DND-41 (cell line): Measurements from ENCODE around the gene TBX2.

Source experiments
- ATAC-seq: fragments of 200-7000 bp; cut with Tn5 transposase; 3 replicates; pipeline ENCODE4 v1.9.1; 2021; ENCODE audit warnings: low read depth; ENCODE audit not compliant: insufficient read depth
- DNase-seq: peaks from one replicate; pipeline ENCODE4 v3.0.0-alpha.2; 2020
- H2AFZ ChIP-seq: 2 replicates; pipeline ENCODE4 v1.6.0; 2012; ENCODE audit warnings: low read depth, low read length
- H3K27ac ChIP-seq: 2 replicates; pipeline ENCODE4 v1.5.1; 2012; ENCODE audit warnings: low read length, inconsistent platforms
- H3K27me3 ChIP-seq: fragments of 200-600 bp; sonication (generic); 2 replicates; pipeline ENCODE4 v1.6.0; 2012; ENCODE audit warnings: low read length, mild to moderate bottlenecking, inconsistent platforms; ENCODE audit not compliant: insufficient read depth, poor library complexity
- H3K36me3 ChIP-seq: 2 replicates; pipeline ENCODE4 v1.5.1; 2012; ENCODE audit warnings: low read length, inconsistent platforms; ENCODE audit not compliant: insufficient read depth
- H3K4me1 ChIP-seq: 2 replicates; pipeline ENCODE4 v1.5.1; 2012; ENCODE audit warnings: mild to moderate bottlenecking, low read length; ENCODE audit not compliant: insufficient read depth
- H3K4me2 ChIP-seq: 2 replicates; pipeline ENCODE4 v1.6.0; 2012; ENCODE audit warnings: mild to moderate bottlenecking, moderate library complexity, low read length, inconsistent platforms; ENCODE audit not compliant: insufficient read depth
- H3K4me3 ChIP-seq, 2 experiments: fragments of 200-600 bp in 1 of 2; shearing (Covaris generic) in 1 of 2; 2 replicates each; pipeline ENCODE4 v1.5.1; 2012 to 2016; ENCODE audit warnings: inconsistent platforms in 2 of 2, low read length in 2 of 2, mild to moderate bottlenecking in 2 of 2, low read depth in 1 of 2, moderate library complexity in 1 of 2
- H3K79me2 ChIP-seq: 2 replicates; pipeline ENCODE4 v1.6.0; 2012; ENCODE audit warnings: low read length, inconsistent platforms; ENCODE audit not compliant: insufficient read depth
- H3K9ac ChIP-seq: 2 replicates; pipeline ENCODE4 v1.6.0; 2012; ENCODE audit warnings: low read depth, mild to moderate bottlenecking, inconsistent platforms, low read length, moderate library complexity
- H3K9me3 ChIP-seq: 2 replicates; pipeline ENCODE4 v1.5.1; 2012; ENCODE audit warnings: low read length, moderate library complexity, mild to moderate bottlenecking, inconsistent platforms; ENCODE audit not compliant: insufficient read depth, severe bottlenecking
- H4K20me1 ChIP-seq: 2 replicates; pipeline ENCODE4 v1.6.0; 2012; ENCODE audit warnings: low read length; ENCODE audit not compliant: insufficient read depth
- EZH2 ChIP-seq: IDR thresholded peaks from 3 replicates; pipeline ENCODE4 v1.6.1; 2012; ENCODE audit warnings: borderline replicate concordance, low read depth, mild to moderate bottlenecking, moderate library complexity, low read length, inconsistent platforms; ENCODE audit not compliant: severe bottlenecking
- TF ChIP-seq, protein P1 (sequence below): IDR thresholded peaks from 2 replicates; pipeline ENCODE4 v1.5.1; 2012; ENCODE audit warnings: borderline replicate concordance, low read length, moderate library complexity, mild to moderate bottlenecking; ENCODE audit not compliant: poor library complexity, severe bottlenecking; ENCODE audit errors: extremely low read depth

TBX2 gene

DNA sequence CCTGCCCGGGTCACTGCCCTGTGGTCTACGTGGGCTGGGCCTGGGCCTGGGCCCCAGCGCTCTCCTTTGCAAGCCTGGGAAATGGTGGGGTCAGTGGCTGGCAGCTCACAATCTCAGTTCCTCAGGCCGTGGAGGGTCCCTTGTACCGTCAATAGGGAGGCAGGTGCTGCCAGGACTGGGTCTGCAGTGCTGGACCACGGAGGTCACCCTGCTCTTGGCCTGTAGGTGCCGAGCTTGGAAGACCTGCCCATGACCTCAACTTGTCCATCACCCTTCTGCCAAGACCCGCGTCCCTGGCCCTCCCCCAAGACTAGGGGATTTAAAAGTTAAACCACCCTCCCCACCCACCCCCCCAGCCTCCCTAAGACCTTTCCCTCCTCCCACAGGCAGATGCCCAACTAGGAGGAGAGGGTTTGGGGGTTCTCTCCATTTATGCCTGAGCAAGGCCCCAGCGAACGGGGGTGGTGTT is 2.5 kb downstream of the TBX2 start:
- Histone ChIP-seq H3K36me3 (no peaks in the 10 kb centered on the region), H2AFZ (no peak overlapping the region), H3K4me2 (no peak overlapping the region), H3K27ac (no peak overlapping the region), H3K9ac (no peak overlapping the region), H3K4me1 (no peaks in the 10 kb centered on the region), H3K79me2 (no peaks in the 10 kb centered on the region), H3K27me3 (no peaks in the 10 kb centered on the region), H4K20me1 (no peaks in the 10 kb centered on the region), H3K4me3 (no peak overlapping the region), H3K9me3 (no peaks in the 10 kb centered on the region)
- ATAC-seq = no peak
- TF ChIP-seq, protein P1, sequence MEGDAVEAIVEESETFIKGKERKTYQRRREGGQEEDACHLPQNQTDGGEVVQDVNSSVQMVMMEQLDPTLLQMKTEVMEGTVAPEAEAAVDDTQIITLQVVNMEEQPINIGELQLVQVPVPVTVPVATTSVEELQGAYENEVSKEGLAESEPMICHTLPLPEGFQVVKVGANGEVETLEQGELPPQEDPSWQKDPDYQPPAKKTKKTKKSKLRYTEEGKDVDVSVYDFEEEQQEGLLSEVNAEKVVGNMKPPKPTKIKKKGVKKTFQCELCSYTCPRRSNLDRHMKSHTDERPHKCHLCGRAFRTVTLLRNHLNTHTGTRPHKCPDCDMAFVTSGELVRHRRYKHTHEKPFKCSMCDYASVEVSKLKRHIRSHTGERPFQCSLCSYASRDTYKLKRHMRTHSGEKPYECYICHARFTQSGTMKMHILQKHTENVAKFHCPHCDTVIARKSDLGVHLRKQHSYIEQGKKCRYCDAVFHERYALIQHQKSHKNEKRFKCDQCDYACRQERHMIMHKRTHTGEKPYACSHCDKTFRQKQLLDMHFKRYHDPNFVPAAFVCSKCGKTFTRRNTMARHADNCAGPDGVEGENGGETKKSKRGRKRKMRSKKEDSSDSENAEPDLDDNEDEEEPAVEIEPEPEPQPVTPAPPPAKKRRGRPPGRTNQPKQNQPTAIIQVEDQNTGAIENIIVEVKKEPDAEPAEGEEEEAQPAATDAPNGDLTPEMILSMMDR = no peak
- TF ChIP-seq EZH2 = no peak
- no peak for DNase-seq

DNA sequence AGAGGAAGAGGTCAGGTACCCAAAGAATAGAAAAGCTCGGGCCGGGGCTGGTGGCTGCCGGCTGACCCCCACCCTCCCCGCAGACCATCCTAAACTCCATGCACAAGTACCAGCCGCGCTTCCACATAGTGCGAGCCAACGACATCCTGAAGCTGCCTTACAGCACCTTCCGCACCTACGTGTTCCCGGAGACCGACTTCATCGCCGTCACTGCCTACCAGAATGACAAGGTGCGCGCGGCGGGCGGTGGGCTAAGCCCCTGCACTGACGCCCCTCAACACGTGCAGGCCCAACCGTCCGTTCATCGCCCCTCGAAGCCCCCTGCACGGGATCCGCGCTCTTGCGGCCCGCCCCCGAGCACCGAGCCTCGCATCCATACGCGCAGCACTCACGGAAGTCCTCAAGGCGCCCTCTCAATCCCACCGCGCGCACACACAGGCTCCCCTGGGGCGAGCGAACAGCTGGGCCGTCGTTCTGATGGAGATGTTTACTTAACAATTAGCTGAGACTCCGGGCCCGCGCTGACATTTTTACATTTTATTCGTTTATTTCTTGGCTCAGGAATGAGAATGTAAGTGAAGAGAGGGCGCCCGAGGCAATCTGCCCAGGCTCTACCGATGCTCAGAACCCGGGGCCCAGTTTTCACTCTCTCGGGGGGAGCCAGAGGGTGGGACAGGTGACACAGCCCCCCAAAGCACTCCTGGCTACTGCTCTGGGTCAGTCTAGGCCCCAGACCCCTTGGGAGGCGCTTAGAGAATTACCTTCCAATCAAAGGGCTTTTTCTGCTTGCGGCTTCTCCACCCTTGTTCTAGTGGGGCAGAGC is 3.5 kb downstream of the TBX2 start:
- Histone ChIP-seq H3K79me2 (no peaks in the 10 kb centered on the region), H2AFZ (no peak overlapping the region), H3K4me1 (no peaks in the 10 kb centered on the region), H3K27ac (no peak overlapping the region), H3K9ac (no peak overlapping the region), H3K4me2 (no peak overlapping the region), H3K9me3 (no peaks in the 10 kb centered on the region), H3K27me3 (no peaks in the 10 kb centered on the region), H4K20me1 (no peaks in the 10 kb centered on the region), H3K36me3 (no peaks in the 10 kb centered on the region), H3K4me3 (no peak overlapping the region)
- DNase-seq = no peak
- TF ChIP-seq EZH2 = no peak
- TF ChIP-seq, protein P1 = no peak
- no peak for ATAC-seq

DNA sequence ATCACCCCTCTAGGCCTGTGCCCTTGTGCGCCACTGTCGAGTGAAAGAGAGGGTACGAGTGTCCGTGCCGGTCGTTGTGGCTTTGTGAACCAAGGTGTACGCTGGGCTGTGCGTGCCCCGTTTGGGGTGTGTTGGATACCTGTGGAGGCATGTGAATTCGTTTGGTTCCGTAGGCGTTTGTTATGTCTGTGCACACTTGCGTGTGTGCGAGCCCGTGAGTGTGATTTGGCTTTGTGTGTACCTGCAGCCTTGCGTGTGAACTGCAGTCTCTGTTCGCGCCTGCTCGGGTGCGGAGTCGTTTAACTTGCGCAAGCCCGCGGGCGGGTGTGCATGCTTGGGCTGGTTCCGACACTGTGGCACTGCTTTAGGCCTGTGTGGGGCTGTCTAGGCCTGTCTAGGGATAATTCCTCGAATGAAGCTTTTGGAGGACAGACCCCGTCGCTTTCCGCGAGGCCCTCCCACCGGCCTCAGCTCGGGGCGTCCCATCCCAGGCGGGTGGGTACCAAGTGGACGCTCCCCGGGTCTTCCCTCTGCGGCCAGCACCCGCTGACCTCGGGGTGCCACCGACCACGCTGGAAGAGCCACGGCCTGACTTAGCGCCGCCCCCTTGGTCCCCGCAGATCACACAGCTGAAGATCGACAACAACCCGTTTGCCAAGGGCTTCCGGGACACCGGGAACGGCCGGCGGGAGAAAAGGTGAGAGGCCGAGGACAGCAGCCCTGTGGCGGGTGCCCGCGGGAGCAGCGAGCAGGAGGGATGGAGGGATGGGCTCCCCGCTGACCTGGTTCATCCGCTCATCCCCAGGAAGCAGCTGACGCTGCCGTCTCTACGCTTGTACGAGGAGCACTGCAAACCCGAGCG is 4.4 kb downstream of the TBX2 start:
- Histone ChIP-seq H4K20me1 (no peaks in the 10 kb centered on the region), H3K4me1 (no peaks in the 10 kb centered on the region), H3K9me3 (no peaks in the 10 kb centered on the region), H3K27ac (no peak overlapping the region), H3K9ac (no peak overlapping the region), H2AFZ (no peak overlapping the region), H3K4me3 (no peak overlapping the region), H3K36me3 (no peaks in the 10 kb centered on the region), H3K79me2 (no peaks in the 10 kb centered on the region), H3K27me3 (peaks cover 5% of the 10 kb centered on the region), H3K4me2 (no peak overlapping the region)
- TF ChIP-seq EZH2 = no peak
- TF ChIP-seq, protein P1 = no peak
- no peak for ATAC-seq
- no peak for DNase-seq
